ENCODE measurements around the gene ERBB4.

The ERBB4 gene

GRCh38 chr2:211948932-211949331, 589.7 kb downstream of the ERBB4 start:
- Mint-ChIP-seq H3K9me3 (peaks cover 8% of the 10 kb centered on the region), H3K36me3 (no peaks in the 10 kb centered on the region), H3K4me1 (no peaks in the 10 kb centered on the region), H3K27ac (no peak overlapping the region), H3K4me3 (no peak overlapping the region)
- no peak for DNase-seq (ENCODE audit: low spot score in 2 of 2)
- no peak for ATAC-seq

GRCh38 chr2:211946960-211947359, 591.6 kb downstream of the ERBB4 start:
- Mint-ChIP-seq H3K4me3 (no peak overlapping the region), H3K9me3 (peaks cover 8% of the 10 kb centered on the region), H3K4me1 (no peaks in the 10 kb centered on the region), H3K36me3 (no peaks in the 10 kb centered on the region), H3K27ac (no peak overlapping the region)
- ATAC-seq (no peak), DNase-seq (ENCODE audit: low spot score in 2 of 2) (no peak)

- Mint-ChIP-seq H3K36me3 (no peaks in the 10 kb centered on the region), H3K4me3 (no peak overlapping the region), H3K27ac (no peak overlapping the region), H3K4me1 (no peaks in the 10 kb centered on the region), H3K9me3 (peaks cover 5% of the 10 kb centered on the region)
- no peak for ATAC-seq
- DNase-seq (ENCODE audit: low spot score in 2 of 2) = no peak
Measured at GRCh38 chr2:211944572-211944971, 594.0 kb downstream of the ERBB4 start.

GRCh38 chr2:211942153-211942552, 596.4 kb downstream of the ERBB4 start:
- no peak for ATAC-seq
- DNase-seq (ENCODE audit: low spot score in 2 of 2) = no peak
- no peaks in the 10 kb centered on the region for H3K4me1 Mint-ChIP-seq
- no peak overlapping the region for H3K4me3 Mint-ChIP-seq
- H3K36me3 Mint-ChIP-seq = no peaks in the 10 kb centered on the region
- no peak overlapping the region for H3K27ac Mint-ChIP-seq
- peaks cover 3% of the 10 kb centered on the region for H3K9me3 Mint-ChIP-seq

- ATAC-seq (no peak), DNase-seq (ENCODE audit: low spot score in 2 of 2) (no peak)
- Mint-ChIP-seq H3K36me3 (no peaks in the 10 kb centered on the region), H3K27ac (no peak overlapping the region), H3K4me3 (no peak overlapping the region), H3K9me3 (peaks cover 3% of the 10 kb centered on the region), H3K4me1 (no peaks in the 10 kb centered on the region)
Measured at GRCh38 chr2:211941216-211941747, 597.3 kb downstream of the ERBB4 start.

- peaks cover 3% of the 10 kb centered on the region for H3K9me3 Mint-ChIP-seq
- no peaks in the 10 kb centered on the region for H3K4me1 Mint-ChIP-seq
- H3K4me3 Mint-ChIP-seq = no peak overlapping the region
- DNase-seq (ENCODE audit: low spot score in 2 of 2) = no peak
- no peaks in the 10 kb centered on the region for H3K36me3 Mint-ChIP-seq
- ATAC-seq = no peak
- H3K27ac Mint-ChIP-seq = no peak overlapping the region
Measured at GRCh38 chr2:211939177-211939576, 599.4 kb downstream of the ERBB4 start.

- ATAC-seq (no peak), DNase-seq (ENCODE audit: low spot score in 2 of 2) (no peak)
- Mint-ChIP-seq H3K36me3 (no peaks in the 10 kb centered on the region), H3K4me3 (no peak overlapping the region), H3K4me1 (no peaks in the 10 kb centered on the region), H3K9me3 (peaks cover 3% of the 10 kb centered on the region), H3K27ac (no peak overlapping the region)
Measured at GRCh38 chr2:211934811-211935210, 603.8 kb downstream of the ERBB4 start.

GRCh38 chr2:211931314-211931713, 607.3 kb downstream of the ERBB4 start:
- Mint-ChIP-seq H3K4me1 (no peaks in the 10 kb centered on the region), H3K27ac (no peak overlapping the region), H3K36me3 (no peaks in the 10 kb centered on the region), H3K4me3 (no peak overlapping the region), H3K9me3 (no peaks in the 10 kb centered on the region)
- no peak for DNase-seq (ENCODE audit: low spot score in 2 of 2)
- ATAC-seq = no peak

- Mint-ChIP-seq H3K4me1 (no peaks in the 10 kb centered on the region), H3K9me3 (no peaks in the 10 kb centered on the region), H3K27ac (no peak overlapping the region), H3K36me3 (no peaks in the 10 kb centered on the region), H3K4me3 (no peak overlapping the region)
- no peak for DNase-seq (ENCODE audit: low spot score in 2 of 2)
- ATAC-seq = no peak
Measured at GRCh38 chr2:211930331-211930730, 608.3 kb downstream of the ERBB4 start.

- Mint-ChIP-seq H3K36me3 (no peaks in the 10 kb centered on the region), H3K4me1 (no peaks in the 10 kb centered on the region), H3K27ac (no peak overlapping the region), H3K9me3 (no peaks in the 10 kb centered on the region), H3K4me3 (no peak overlapping the region)
- ATAC-seq (no peak), DNase-seq (ENCODE audit: low spot score in 2 of 2) (no peak)
Measured at GRCh38 chr2:211928201-211928600, 610.4 kb downstream of the ERBB4 start.

GRCh38 chr2:211923019-211923418, 615.6 kb downstream of the ERBB4 start:
- no peak overlapping the region for H3K27ac Mint-ChIP-seq
- H3K4me3 Mint-ChIP-seq = no peak overlapping the region
- peaks cover 10% of the 10 kb centered on the region for H3K9me3 Mint-ChIP-seq
- H3K4me1 Mint-ChIP-seq = no peaks in the 10 kb centered on the region
- no peak for ATAC-seq
- no peak for DNase-seq (ENCODE audit: low spot score in 2 of 2)
- no peaks in the 10 kb centered on the region for H3K36me3 Mint-ChIP-seq

- Mint-ChIP-seq H3K4me3 (no peak overlapping the region), H3K4me1 (no peaks in the 10 kb centered on the region), H3K9me3 (peaks cover 5% of the 10 kb centered on the region), H3K27ac (no peak overlapping the region), H3K36me3 (no peaks in the 10 kb centered on the region)
- no peak for DNase-seq (ENCODE audit: low spot score in 2 of 2)
- ATAC-seq = no peak
Measured at GRCh38 chr2:211903961-211904360, 634.6 kb downstream of the ERBB4 start.

- DNase-seq (ENCODE audit: low spot score in 2 of 2) (no peak), ATAC-seq (no peak)
- H3K4me3 Mint-ChIP-seq = no peak overlapping the region
- no peaks in the 10 kb centered on the region for H3K36me3 Mint-ChIP-seq
- H3K27ac Mint-ChIP-seq = no peak overlapping the region
- peaks cover 7% of the 10 kb centered on the region for H3K9me3 Mint-ChIP-seq
- no peaks in the 10 kb centered on the region for H3K4me1 Mint-ChIP-seq
Measured at GRCh38 chr2:211901226-211901846, 637.3 kb downstream of the ERBB4 start.

GRCh38 chr2:211900518-211900917, 638.1 kb downstream of the ERBB4 start:
- no peaks in the 10 kb centered on the region for H3K4me1 Mint-ChIP-seq
- H3K4me3 Mint-ChIP-seq = no peak overlapping the region
- ATAC-seq (no peak), DNase-seq (ENCODE audit: low spot score in 2 of 2) (no peak)
- H3K27ac Mint-ChIP-seq = no peak overlapping the region
- peaks cover 9% of the 10 kb centered on the region for H3K9me3 Mint-ChIP-seq
- no peaks in the 10 kb centered on the region for H3K36me3 Mint-ChIP-seq

- Mint-ChIP-seq H3K4me1 (no peaks in the 10 kb centered on the region), H3K4me3 (no peak overlapping the region), H3K27ac (no peak overlapping the region), H3K36me3 (no peaks in the 10 kb centered on the region), H3K9me3 (peaks cover 10% of the 10 kb centered on the region)
- ATAC-seq (no peak), DNase-seq (ENCODE audit: low spot score in 2 of 2) (no peak)
Measured at GRCh38 chr2:211900000-211900399, 638.6 kb downstream of the ERBB4 start.

GRCh38 chr2:211898702-211899101, 639.9 kb downstream of the ERBB4 start:
- no peak overlapping the region for H3K27ac Mint-ChIP-seq
- H3K4me1 Mint-ChIP-seq = no peaks in the 10 kb centered on the region
- H3K4me3 Mint-ChIP-seq = no peak overlapping the region
- no peak for DNase-seq (ENCODE audit: low spot score in 2 of 2)
- H3K36me3 Mint-ChIP-seq = no peaks in the 10 kb centered on the region
- H3K9me3 Mint-ChIP-seq = peaks cover 10% of the 10 kb centered on the region
- no peak for ATAC-seq

GRCh38 chr2:211881449-211881848, 657.2 kb downstream of the ERBB4 start:
- Mint-ChIP-seq H3K9me3 (peaks cover 5% of the 10 kb centered on the region), H3K4me3 (no peak overlapping the region), H3K36me3 (no peaks in the 10 kb centered on the region), H3K4me1 (no peaks in the 10 kb centered on the region), H3K27ac (no peak overlapping the region)
- ATAC-seq = no peak
- no peak for DNase-seq (ENCODE audit: low spot score in 2 of 2)
